IMR-90 (cell line): Measurements from ENCODE around the gene CFAP58.
A peak's percentile ranks its signal among the peaks of the same experiment; 100 is the strongest.

Experiments used
- POLR2A ChIP-seq: IDR thresholded peaks from 2 replicates; pipeline ENCODE4 v1.6.1; 2012; ENCODE audit warnings: mild to moderate bottlenecking, low read depth, low read length
- TF ChIP-seq, protein P1 (sequence below): conservative IDR thresholded peaks from 2 replicates; pipeline ENCODE4 v1.5.1; 2012; ENCODE audit warnings: mild to moderate bottlenecking, low read depth, low read length, improper control_type of control experiment

DNA sequence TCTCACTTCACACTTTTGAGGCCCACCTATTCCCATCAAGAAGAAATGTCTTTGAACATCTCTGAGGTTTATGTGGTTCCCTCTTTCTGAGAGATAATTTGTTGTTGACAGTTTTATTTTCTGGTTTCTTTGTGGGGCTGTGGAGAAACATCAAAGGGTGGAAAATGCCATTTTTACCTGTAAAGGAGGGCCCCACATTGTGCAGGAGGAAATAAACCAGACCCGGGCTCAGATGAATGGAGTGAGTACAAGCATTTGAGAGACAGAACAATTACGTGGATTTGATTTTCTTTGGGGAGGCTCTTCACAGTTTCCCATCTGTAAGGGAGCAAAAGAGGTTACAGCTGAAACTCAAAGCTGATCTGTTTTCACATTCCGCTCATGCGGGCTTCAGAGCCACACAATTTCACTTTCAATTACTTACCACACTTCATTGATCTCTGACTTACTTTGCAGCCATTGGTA is 45.2 kb upstream of the CFAP58 start:
- TF ChIP-seq, protein P1, sequence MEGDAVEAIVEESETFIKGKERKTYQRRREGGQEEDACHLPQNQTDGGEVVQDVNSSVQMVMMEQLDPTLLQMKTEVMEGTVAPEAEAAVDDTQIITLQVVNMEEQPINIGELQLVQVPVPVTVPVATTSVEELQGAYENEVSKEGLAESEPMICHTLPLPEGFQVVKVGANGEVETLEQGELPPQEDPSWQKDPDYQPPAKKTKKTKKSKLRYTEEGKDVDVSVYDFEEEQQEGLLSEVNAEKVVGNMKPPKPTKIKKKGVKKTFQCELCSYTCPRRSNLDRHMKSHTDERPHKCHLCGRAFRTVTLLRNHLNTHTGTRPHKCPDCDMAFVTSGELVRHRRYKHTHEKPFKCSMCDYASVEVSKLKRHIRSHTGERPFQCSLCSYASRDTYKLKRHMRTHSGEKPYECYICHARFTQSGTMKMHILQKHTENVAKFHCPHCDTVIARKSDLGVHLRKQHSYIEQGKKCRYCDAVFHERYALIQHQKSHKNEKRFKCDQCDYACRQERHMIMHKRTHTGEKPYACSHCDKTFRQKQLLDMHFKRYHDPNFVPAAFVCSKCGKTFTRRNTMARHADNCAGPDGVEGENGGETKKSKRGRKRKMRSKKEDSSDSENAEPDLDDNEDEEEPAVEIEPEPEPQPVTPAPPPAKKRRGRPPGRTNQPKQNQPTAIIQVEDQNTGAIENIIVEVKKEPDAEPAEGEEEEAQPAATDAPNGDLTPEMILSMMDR = no peak
- TF ChIP-seq POLR2A = 0 out of 2 replicates have a peak, but pooled peaks have one; percentile 8
